Pancreas (tissue), 10 donors: ENCODE data around the gene SNX9. TPM values are rescaled to one million over a fixed set of nuclear protein-coding genes. Genes with fewer than 3 reads are reported as not detected.

Experiments used
- ATAC-seq, 4 donors: fragments of 200-7000 bp; cut with Tn5 transposase; one replicate each; pipeline versions ENCODE4 v1.8.0 to v1.9.1; 2020; ENCODE audit warnings: mild to moderate bottlenecking in 4 of 4, moderate library complexity in 4 of 4
- DNase-seq, 6 donors: peaks; one replicate each; pipeline ENCODE4 v3.0.0-alpha.2; 2020
- FAIRE-seq: peaks from 2 replicates; lab custom pipeline; 2012; peaks lifted over from hg19 to GRCh38; lab: Jason Lieb, UNC
- H3K27ac ChIP-seq, 4 donors: fragments of 200-600 bp; sonication (generic); 1 replicate in 3 of 4; 2 replicates in 1 of 4; pipeline versions ENCODE4 v1.5.0 to v1.8.0; 2020
- H3K27me3 ChIP-seq, 4 donors: fragments of 200-600 bp; one replicate each; pipeline ENCODE4 v1.8.0; 2021
- H3K36me3 ChIP-seq, 3 donors: fragments of 200-600 bp; sonication (generic) in 1 of 3; one replicate each; pipeline versions ENCODE4 v1.5.0 to v1.8.0; 2020 to 2021
- H3K4me1 ChIP-seq, 3 donors: fragments of 200-600 bp; one replicate each; pipeline ENCODE4 v1.8.0; 2021
- H3K4me3 ChIP-seq, 4 donors: fragments of 200-600 bp; sonication (generic) in 2 of 4; one replicate each; pipeline versions ENCODE4 v1.5.0 to v1.8.0; 2020 to 2021
- H3K9me3 ChIP-seq, 4 donors: fragments of 200-600 bp; one replicate each; pipeline ENCODE4 v1.8.0; 2021
- CTCF ChIP-seq, 4 donors: fragments of 200-600 bp; sonication (generic) in 3 of 4; IDR thresholded peaks; one replicate each; pipeline versions ENCODE4 v1.5.0 to v1.8.0; 2021; ENCODE audit warnings: antibody characterized with exemption in 4 of 4
- WGBS, 2 donors: extraction: QIAGEN DNeasy Blood & Tissue Kit; methylation state at CpG; one replicate each; pipeline ENCODE4 v1.1.7; 2013; 5-methylcytosine and 5-hydroxymethylcytosine counted together
- intact Hi-C, 3 donors: fragments of 100-400 bp; cut with DNase I; formaldehyde crosslinking; loops; one replicate each; pipeline versions ENCODE4 v1.11.1 to v1.14.2; 2022
- polyA plus RNA-seq, 2 donors: library from polyadenylated mRNA; stranded (reverse); fragments of 200-250 nt; gene quantifications; one replicate each; pipeline ENCODE4 v1.2.3, GENCODE V29; 2013
- total RNA-seq, 6 donors: library from RNA; stranded (reverse); fragmentation: NEBNext Ultra II Directional in 4 of 6; extraction: Animal tissue kit (Norgen Biotek cat#: 25700) in 4 of 6; gene quantifications; one replicate each; pipeline versions ENCODE4 v1.2.1 to v1.2.4, GENCODE V29; 2021 to 2023
- donor health status: healthy with polysubstance abuse.
- donor health status: DM: no; HTN: no; CAD: no; lungs with moderate emphysema.
- donor health status: DM: no; HTN: no; CAD: no.
- donor health status: control.
- donor health status: control.
- donor health status: Bipolar disorder and iron deficiency.
- donor health status: DM: yes; HTN: yes; CAD: no.
- donor health status: DM: no; HTN: no; CAD: no.
- donor health status: DM: no; HTN: no; CAD: no.
- donor health status: DM: yes; HTN: yes; CAD: no.

The SNX9 gene
- total and polyA plus RNA-seq, 8 donors = 14.2 to 27.4 (median 16.2) TPM

GRCh38 chr6:157908369-157909281 lies 85.6 kb downstream of the SNX9 start:
- Histone ChIP-seq H3K27ac (no peak overlapping the region), H3K9me3 (no peaks in the 10 kb centered on the region), H3K27me3 (no peaks in the 10 kb centered on the region), H3K36me3 (peaks cover 0 to 13% (median 5%) of the 10 kb centered on the region in 3 donors), H3K4me1 (peaks cover 0 to 4% (median 0%) of the 10 kb centered on the region in 3 donors), H3K4me3 (no peak overlapping the region)
- intact Hi-C loops = no loop called here
- ATAC-seq (no peak), DNase-seq (no peak), FAIRE-seq (no peak)
- no peak for TF ChIP-seq CTCF (IDR thresholded peaks at IDR 0.05)
- 67 to 70% methylated on average over 7 of the region's 7 CpGs for WGBS, 2 donors

GRCh38 chr6:157909282-157909664 lies 86.2 kb downstream of the SNX9 start:
- DNase-seq = no peak
- no peak for FAIRE-seq

GRCh38 chr6:157911278-157911677 lies 88.2 kb downstream of the SNX9 start:
- no peak for DNase-seq
- intact Hi-C loops = no loop called here
- H3K36me3 ChIP-seq = peaks cover 0 to 19% (median 5%) of the 10 kb centered on the region in 3 donors
- no peak for FAIRE-seq
- H3K27ac ChIP-seq = no peak overlapping the region
- no peaks in the 10 kb centered on the region for H3K27me3 ChIP-seq
- H3K4me3 ChIP-seq = no peak overlapping the region
- 88 to 91% methylated on average over 9 of the region's 9 CpGs for WGBS, 2 donors
- peaks cover 0 to under 1% (median 0%) of the 10 kb centered on the region in 3 donors for H3K4me1 ChIP-seq
- H3K9me3 ChIP-seq = no peaks in the 10 kb centered on the region
- no peak for ATAC-seq
- TF ChIP-seq CTCF (IDR thresholded peaks at IDR 0.05) = no peak

More at GRCh38 chr6:157909282-157909664, 86.2 kb downstream of the SNX9 start:
- Histone ChIP-seq H3K27me3 (no peaks in the 10 kb centered on the region), H3K36me3 (peaks cover 0 to 13% (median 5%) of the 10 kb centered on the region in 3 donors), H3K9me3 (no peaks in the 10 kb centered on the region), H3K4me3 (no peak overlapping the region), H3K27ac (no peak overlapping the region), H3K4me1 (peaks cover 0 to 4% (median 0%) of the 10 kb centered on the region in 3 donors)
- 74 to 79% methylated on average over 3 of the region's 3 CpGs for WGBS, 2 donors
- no peak for TF ChIP-seq CTCF (IDR thresholded peaks at IDR 0.05)
- intact Hi-C loops = no loop called here
- no peak for ATAC-seq

GRCh38 chr6:157911786-157912185 lies 88.7 kb downstream of the SNX9 start:
- no peak for DNase-seq
- WGBS, 2 donors = 88 to 90% methylated on average over 5 of the region's 5 CpGs
- H3K4me3 ChIP-seq = no peak overlapping the region
- H3K27ac ChIP-seq = no peak overlapping the region
- no peaks in the 10 kb centered on the region for H3K4me1 ChIP-seq
- H3K9me3 ChIP-seq = no peaks in the 10 kb centered on the region
- ATAC-seq = peak in 2 of 4 donors; percentile 28 to 34
- no peaks in the 10 kb centered on the region for H3K27me3 ChIP-seq
- intact Hi-C loops = no loop called here
- no peak for TF ChIP-seq CTCF (IDR thresholded peaks at IDR 0.05)
- no peak for FAIRE-seq
- H3K36me3 ChIP-seq = peaks cover 0 to 19% (median 5%) of the 10 kb centered on the region in 3 donors

- Histone ChIP-seq H3K4me3 (no peak overlapping the region), H3K27me3 (no peaks in the 10 kb centered on the region), H3K36me3 (peaks cover 0 to 19% (median 5%) of the 10 kb centered on the region in 3 donors), H3K27ac (no peak overlapping the region), H3K9me3 (no peaks in the 10 kb centered on the region), H3K4me1 (no peaks in the 10 kb centered on the region)
- ATAC-seq = peak in 1 of 4 donors; percentile 23
- no peak for DNase-seq
- TF ChIP-seq CTCF (IDR thresholded peaks at IDR 0.05) = no peak
- no peak for FAIRE-seq
- WGBS, 2 donors = 48 to 53% methylated on average over 6 of the region's 6 CpGs
- intact Hi-C loops = no loop called here
Observed at GRCh38 chr6:157912326-157912725, 89.3 kb downstream of the SNX9 start.
